HL-60 (cell line): ENCODE measurements around the gene CDYL2.

Experiments used
- POLR2AphosphoS5 ChIP-seq: IDR thresholded peaks from 2 replicates; pipeline ENCODE4 v1.6.1; 2012; ENCODE audit warnings: low read depth
- SPI1 ChIP-seq: IDR thresholded peaks from 2 replicates; pipeline ENCODE4 v1.6.1; 2012; ENCODE audit warnings: low read depth, mild to moderate bottlenecking, borderline replicate concordance
- TF ChIP-seq, protein P1 (sequence below): IDR thresholded peaks from one replicate; pipeline ENCODE4 v1.5.1; 2011; ENCODE audit warnings: low read length, control low read depth, inconsistent platforms; ENCODE audit not compliant: insufficient read depth
- TF ChIP-seq, protein P2 (sequence below): IDR thresholded peaks from 2 replicates; pipeline ENCODE4 v1.6.1; 2012; ENCODE audit warnings: low read depth; ENCODE audit not compliant: insufficient replicate concordance

DNA sequence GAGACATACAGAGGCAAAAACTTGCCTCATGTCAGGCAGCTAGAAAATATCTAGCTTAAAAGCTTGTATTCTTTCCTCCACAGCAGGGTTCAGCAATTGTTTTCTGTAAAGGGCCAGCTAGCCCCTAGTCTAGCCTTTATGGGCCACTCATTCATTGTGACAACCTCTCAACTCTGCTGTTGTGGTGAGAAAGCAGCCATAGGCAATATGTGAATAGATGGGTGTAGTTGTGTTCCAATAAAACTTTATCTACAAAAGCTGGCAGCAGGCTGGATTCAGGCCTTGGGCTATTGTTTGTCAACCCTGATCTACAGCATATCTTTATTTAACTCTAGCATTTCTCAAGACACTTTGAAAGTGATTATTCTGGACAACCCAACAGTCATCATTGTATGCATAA lies 46.4 kb upstream of the CDYL2 start:
- TF ChIP-seq, protein P1, sequence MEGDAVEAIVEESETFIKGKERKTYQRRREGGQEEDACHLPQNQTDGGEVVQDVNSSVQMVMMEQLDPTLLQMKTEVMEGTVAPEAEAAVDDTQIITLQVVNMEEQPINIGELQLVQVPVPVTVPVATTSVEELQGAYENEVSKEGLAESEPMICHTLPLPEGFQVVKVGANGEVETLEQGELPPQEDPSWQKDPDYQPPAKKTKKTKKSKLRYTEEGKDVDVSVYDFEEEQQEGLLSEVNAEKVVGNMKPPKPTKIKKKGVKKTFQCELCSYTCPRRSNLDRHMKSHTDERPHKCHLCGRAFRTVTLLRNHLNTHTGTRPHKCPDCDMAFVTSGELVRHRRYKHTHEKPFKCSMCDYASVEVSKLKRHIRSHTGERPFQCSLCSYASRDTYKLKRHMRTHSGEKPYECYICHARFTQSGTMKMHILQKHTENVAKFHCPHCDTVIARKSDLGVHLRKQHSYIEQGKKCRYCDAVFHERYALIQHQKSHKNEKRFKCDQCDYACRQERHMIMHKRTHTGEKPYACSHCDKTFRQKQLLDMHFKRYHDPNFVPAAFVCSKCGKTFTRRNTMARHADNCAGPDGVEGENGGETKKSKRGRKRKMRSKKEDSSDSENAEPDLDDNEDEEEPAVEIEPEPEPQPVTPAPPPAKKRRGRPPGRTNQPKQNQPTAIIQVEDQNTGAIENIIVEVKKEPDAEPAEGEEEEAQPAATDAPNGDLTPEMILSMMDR = no peak
- TF ChIP-seq, protein P2, sequence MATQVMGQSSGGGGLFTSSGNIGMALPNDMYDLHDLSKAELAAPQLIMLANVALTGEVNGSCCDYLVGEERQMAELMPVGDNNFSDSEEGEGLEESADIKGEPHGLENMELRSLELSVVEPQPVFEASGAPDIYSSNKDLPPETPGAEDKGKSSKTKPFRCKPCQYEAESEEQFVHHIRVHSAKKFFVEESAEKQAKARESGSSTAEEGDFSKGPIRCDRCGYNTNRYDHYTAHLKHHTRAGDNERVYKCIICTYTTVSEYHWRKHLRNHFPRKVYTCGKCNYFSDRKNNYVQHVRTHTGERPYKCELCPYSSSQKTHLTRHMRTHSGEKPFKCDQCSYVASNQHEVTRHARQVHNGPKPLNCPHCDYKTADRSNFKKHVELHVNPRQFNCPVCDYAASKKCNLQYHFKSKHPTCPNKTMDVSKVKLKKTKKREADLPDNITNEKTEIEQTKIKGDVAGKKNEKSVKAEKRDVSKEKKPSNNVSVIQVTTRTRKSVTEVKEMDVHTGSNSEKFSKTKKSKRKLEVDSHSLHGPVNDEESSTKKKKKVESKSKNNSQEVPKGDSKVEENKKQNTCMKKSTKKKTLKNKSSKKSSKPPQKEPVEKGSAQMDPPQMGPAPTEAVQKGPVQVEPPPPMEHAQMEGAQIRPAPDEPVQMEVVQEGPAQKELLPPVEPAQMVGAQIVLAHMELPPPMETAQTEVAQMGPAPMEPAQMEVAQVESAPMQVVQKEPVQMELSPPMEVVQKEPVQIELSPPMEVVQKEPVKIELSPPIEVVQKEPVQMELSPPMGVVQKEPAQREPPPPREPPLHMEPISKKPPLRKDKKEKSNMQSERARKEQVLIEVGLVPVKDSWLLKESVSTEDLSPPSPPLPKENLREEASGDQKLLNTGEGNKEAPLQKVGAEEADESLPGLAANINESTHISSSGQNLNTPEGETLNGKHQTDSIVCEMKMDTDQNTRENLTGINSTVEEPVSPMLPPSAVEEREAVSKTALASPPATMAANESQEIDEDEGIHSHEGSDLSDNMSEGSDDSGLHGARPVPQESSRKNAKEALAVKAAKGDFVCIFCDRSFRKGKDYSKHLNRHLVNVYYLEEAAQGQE = no peak
- TF ChIP-seq POLR2AphosphoS5 = no peak
- no peak for TF ChIP-seq SPI1
